Measurements from ENCODE around the gene KCNE1. TPM values are rescaled to one million over a fixed set of nuclear protein-coding genes. Genes with fewer than 3 reads are reported as not detected.
A peak's percentile ranks its signal among the peaks of the same experiment; 100 is the strongest.

KCNE1 gene
- total and polyA plus RNA-seq, 2 experiments from 2014 or later: 0.48 to 1.1 TPM

DNA sequence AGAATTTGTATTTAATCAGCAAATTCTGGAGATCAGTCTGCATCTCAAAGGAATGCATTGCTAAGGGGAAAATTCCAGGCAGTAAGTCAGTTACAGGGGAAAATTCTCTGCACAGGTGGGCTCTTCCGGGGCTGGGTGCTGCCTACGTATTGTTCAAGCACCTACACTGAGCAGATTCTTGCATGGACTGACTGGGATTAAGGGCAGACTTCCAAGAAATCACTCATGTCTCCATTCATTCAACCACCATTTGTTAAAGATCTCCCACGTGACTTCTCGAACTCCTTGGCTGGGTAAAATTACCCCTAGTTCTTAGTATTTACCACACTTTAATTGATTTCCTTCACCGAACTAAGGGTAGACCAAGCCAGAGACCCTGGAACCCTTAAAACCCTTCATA is 28.2 kb upstream of the KCNE1 start:
- H3K27ac ChIP-seq: no peak overlapping the region
- no peaks in the 10 kb centered on the region for H4K20me1 ChIP-seq (ENCODE audit: insufficient read depth, poor library complexity, severe bottlenecking)
- no peaks in the 10 kb centered on the region for H3K27me3 ChIP-seq
- no peak overlapping the region for H2AFZ ChIP-seq
- H3K4me2 ChIP-seq: no peak overlapping the region
- 89% methylated on average over 5 of the region's 5 CpGs for WGBS (ENCODE audit: low lambda C conversion rate, missing lambda C conversion rate)
- H3K9me3 ChIP-seq (ENCODE audit: low read depth): no peaks in the 10 kb centered on the region
- H3K4me3 ChIP-seq: no peak overlapping the region
- DNase-seq (ENCODE audit: low spot score): no peak
- no peaks in the 10 kb centered on the region for H3K9me2 ChIP-seq (replicated peaks; ENCODE audit: insufficient read depth)
- TF ChIP-seq EZH2phosphoT487 (IDR thresholded peaks at IDR 0.05; ENCODE audit: low read depth, severe bottlenecking, unreplicated experiment) (no peak), EZH2 (IDR thresholded peaks at IDR 0.05; ENCODE audit: borderline replicate concordance) (no peak)
- TF ChIP-seq, protein P1, sequence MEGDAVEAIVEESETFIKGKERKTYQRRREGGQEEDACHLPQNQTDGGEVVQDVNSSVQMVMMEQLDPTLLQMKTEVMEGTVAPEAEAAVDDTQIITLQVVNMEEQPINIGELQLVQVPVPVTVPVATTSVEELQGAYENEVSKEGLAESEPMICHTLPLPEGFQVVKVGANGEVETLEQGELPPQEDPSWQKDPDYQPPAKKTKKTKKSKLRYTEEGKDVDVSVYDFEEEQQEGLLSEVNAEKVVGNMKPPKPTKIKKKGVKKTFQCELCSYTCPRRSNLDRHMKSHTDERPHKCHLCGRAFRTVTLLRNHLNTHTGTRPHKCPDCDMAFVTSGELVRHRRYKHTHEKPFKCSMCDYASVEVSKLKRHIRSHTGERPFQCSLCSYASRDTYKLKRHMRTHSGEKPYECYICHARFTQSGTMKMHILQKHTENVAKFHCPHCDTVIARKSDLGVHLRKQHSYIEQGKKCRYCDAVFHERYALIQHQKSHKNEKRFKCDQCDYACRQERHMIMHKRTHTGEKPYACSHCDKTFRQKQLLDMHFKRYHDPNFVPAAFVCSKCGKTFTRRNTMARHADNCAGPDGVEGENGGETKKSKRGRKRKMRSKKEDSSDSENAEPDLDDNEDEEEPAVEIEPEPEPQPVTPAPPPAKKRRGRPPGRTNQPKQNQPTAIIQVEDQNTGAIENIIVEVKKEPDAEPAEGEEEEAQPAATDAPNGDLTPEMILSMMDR (IDR thresholded peaks at IDR 0.05; ENCODE audit: poor library complexity): no peak
- H3K36me3 ChIP-seq (replicated peaks; ENCODE audit: insufficient read depth, low read depth): no peaks in the 10 kb centered on the region
- no peaks in the 10 kb centered on the region for H3K79me2 ChIP-seq
- peaks cover 16% of the 10 kb centered on the region for H3K4me1 ChIP-seq (ENCODE audit: insufficient read depth)

DNA sequence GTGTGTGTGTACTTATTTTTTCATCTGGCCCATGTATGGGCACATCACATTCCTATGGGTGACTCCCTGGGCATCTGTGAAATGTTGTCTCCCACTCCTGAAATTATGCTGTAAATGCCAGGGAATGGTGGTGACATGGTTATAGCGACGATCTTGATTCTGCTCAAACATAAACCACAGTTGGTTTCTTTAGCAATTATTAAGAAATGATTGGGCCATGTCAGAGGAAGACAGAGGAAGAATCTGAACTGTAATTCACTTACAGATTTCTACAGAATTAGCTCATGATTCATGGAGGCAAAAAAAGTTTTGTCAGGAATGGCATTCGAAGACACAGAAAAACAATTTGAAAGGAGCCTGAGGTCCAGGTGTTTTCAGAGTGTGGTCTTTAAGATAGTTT is 25.8 kb upstream of the KCNE1 start:
- Histone ChIP-seq H3K9me3 (ENCODE audit: low read depth) (no peaks in the 10 kb centered on the region), H3K27me3 (no peaks in the 10 kb centered on the region), H3K4me2 (no peak overlapping the region), H3K4me3 (no peak overlapping the region), H3K9me2 (replicated peaks; ENCODE audit: insufficient read depth) (no peaks in the 10 kb centered on the region), H3K27ac (no peak overlapping the region), H3K36me3 (replicated peaks; ENCODE audit: insufficient read depth, low read depth) (no peaks in the 10 kb centered on the region), H2AFZ (no peak overlapping the region), H4K20me1 (ENCODE audit: insufficient read depth, poor library complexity, severe bottlenecking) (no peaks in the 10 kb centered on the region), H3K4me1 (ENCODE audit: insufficient read depth) (peaks cover 7% of the 10 kb centered on the region), H3K79me2 (no peaks in the 10 kb centered on the region)
- DNase-seq (ENCODE audit: low spot score): no peak
- 57% methylated on average over 3 of the region's 3 CpGs for WGBS (ENCODE audit: low lambda C conversion rate, missing lambda C conversion rate)
- TF ChIP-seq, protein P1 (IDR thresholded peaks at IDR 0.05; ENCODE audit: poor library complexity): no peak

DNA sequence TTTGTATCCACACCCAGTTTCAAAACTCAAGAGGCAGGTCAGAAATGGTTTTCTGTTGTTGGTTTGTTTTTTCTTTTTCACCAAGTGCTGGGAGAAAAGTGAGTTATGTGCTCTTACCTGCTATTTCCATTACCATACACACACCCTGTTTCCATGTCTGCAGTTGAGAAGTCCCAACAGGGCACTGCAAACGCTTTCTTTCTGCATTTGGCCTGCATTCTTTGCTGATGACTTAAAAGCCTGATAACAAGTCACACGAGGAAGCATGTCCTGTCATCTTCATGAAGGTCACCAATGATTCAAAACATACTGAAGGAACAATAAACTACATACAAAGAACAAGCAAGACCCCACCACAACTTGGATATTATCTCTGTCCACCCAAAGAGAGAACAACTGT is 24.8 kb upstream of the KCNE1 start:
- peak; percentile 61 for DNase-seq (ENCODE audit: low spot score)
- H3K27ac ChIP-seq: peak overlapping the region; percentile 87
- H2AFZ ChIP-seq: no peak overlapping the region
- H3K9me2 ChIP-seq (replicated peaks; ENCODE audit: insufficient read depth): no peaks in the 10 kb centered on the region
- H3K27me3 ChIP-seq: no peaks in the 10 kb centered on the region
- no peak overlapping the region for H3K4me3 ChIP-seq
- H3K4me1 ChIP-seq (ENCODE audit: insufficient read depth): peaks cover 7% of the 10 kb centered on the region
- H3K79me2 ChIP-seq: no peaks in the 10 kb centered on the region
- H3K9me3 ChIP-seq (ENCODE audit: low read depth): no peaks in the 10 kb centered on the region
- H3K4me2 ChIP-seq: no peak overlapping the region
- 21% methylated on average over 2 of the region's 2 CpGs for WGBS (ENCODE audit: low lambda C conversion rate, missing lambda C conversion rate)
- no peak for TF ChIP-seq EZH2 (IDR thresholded peaks at IDR 0.05; ENCODE audit: borderline replicate concordance)
- TF ChIP-seq EZH2phosphoT487 (IDR thresholded peaks at IDR 0.05; ENCODE audit: low read depth, severe bottlenecking, unreplicated experiment): no peak
- TF ChIP-seq, protein P1 (IDR thresholded peaks at IDR 0.05; ENCODE audit: poor library complexity): no peak
- no peaks in the 10 kb centered on the region for H3K36me3 ChIP-seq (replicated peaks; ENCODE audit: insufficient read depth, low read depth)
- no peaks in the 10 kb centered on the region for H4K20me1 ChIP-seq (ENCODE audit: insufficient read depth, poor library complexity, severe bottlenecking)

DNA sequence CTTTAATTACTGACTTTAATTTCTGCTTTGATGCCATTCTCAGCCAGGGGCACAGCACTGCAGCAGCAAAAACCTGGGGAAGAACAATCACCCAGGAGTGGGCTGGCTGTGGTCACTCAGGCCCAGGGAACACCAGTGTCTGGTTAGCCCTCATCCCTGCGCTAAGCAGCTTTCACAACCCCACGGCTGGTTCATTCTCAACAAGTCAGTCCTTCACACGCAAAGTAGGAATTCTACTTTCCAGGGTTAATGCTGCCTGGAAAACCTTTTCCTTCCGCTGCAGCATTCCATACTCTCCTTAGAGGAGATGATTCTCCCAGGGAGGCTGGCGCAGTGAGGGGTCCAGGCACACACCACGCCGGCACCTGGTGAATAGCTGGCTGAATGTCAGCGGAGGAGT is 24.3 kb upstream of the KCNE1 start:
- H2AFZ ChIP-seq: no peak overlapping the region
- no peak for DNase-seq (ENCODE audit: low spot score)
- 77% methylated on average over 8 of the region's 8 CpGs for WGBS (ENCODE audit: low lambda C conversion rate, missing lambda C conversion rate)
- no peaks in the 10 kb centered on the region for H3K79me2 ChIP-seq
- no peak overlapping the region for H3K4me2 ChIP-seq
- H4K20me1 ChIP-seq (ENCODE audit: insufficient read depth, poor library complexity, severe bottlenecking): no peaks in the 10 kb centered on the region
- TF ChIP-seq EZH2phosphoT487 (IDR thresholded peaks at IDR 0.05; ENCODE audit: low read depth, severe bottlenecking, unreplicated experiment): no peak
- TF ChIP-seq EZH2 (IDR thresholded peaks at IDR 0.05; ENCODE audit: borderline replicate concordance): no peak
- TF ChIP-seq, protein P1 (IDR thresholded peaks at IDR 0.05; ENCODE audit: poor library complexity): no peak
- no peaks in the 10 kb centered on the region for H3K27me3 ChIP-seq
- H3K9me2 ChIP-seq (replicated peaks; ENCODE audit: insufficient read depth): no peaks in the 10 kb centered on the region
- H3K4me1 ChIP-seq (ENCODE audit: insufficient read depth): peaks cover 7% of the 10 kb centered on the region
- no peak overlapping the region for H3K4me3 ChIP-seq
- peak overlapping the region; percentile 87 for H3K27ac ChIP-seq
- no peaks in the 10 kb centered on the region for H3K36me3 ChIP-seq (replicated peaks; ENCODE audit: insufficient read depth, low read depth)
- H3K9me3 ChIP-seq (ENCODE audit: low read depth): no peaks in the 10 kb centered on the region

Data from hepatocyte (in vitro differentiated cells).